Measurements from ENCODE around the gene GPC4.
A peak's percentile ranks its signal among the peaks of the same experiment; 100 is the strongest.

Gene GPC4

DNA sequence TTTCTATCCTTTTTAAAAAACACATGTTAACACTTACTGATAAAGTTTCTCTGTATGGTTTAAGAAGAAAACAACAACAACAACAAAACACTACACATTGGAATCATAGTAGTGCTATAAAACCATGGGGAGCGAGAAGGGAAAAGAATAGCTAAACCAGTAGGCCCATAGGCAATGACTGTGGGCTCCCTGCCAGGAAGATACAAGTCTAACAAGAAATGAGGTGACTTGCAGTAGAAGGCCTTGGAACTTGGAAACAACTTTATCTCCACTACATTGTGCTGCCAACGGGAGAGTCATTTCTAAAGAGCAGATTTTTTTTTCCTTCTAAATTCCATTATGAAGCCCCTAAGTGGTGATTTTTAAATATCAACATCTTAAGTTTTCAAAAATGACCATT is 78.0 kb downstream of the GPC4 start:
- Histone ChIP-seq H3K79me2 (ENCODE audit: insufficient read depth, low read length) (no peaks in the 10 kb centered on the region), H3K27me3 (ENCODE audit: low read length) (no peaks in the 10 kb centered on the region), H3K4me2 (ENCODE audit: low read depth, low read length, poor library complexity, severe bottlenecking) (no peak overlapping the region), H3K9me2 (replicated peaks; ENCODE audit: insufficient read depth, low read length) (no peaks in the 10 kb centered on the region), H3K27ac (ENCODE audit: low read depth, low read length) (no peak overlapping the region), H3K9me3 (ENCODE audit: insufficient read depth, low read length) (no peaks in the 10 kb centered on the region), H2AFZ (ENCODE audit: low read depth, low read length, severe bottlenecking) (no peak overlapping the region), H3F3A (ENCODE audit: insufficient read depth) (no peaks in the 10 kb centered on the region), H3K36me3 (ENCODE audit: low read length) (no peaks in the 10 kb centered on the region), H3K9ac (ENCODE audit: low read length) (no peak overlapping the region), H3K4me3 (ENCODE audit: insufficient read depth, low read length, poor library complexity, severe bottlenecking) (no peak overlapping the region), H4K20me1 (ENCODE audit: low read depth, low read length) (no peaks in the 10 kb centered on the region)
- no peak for TF ChIP-seq EZH2phosphoT487 (conservative IDR thresholded peaks at IDR 0.05; ENCODE audit: low read length)
- TF ChIP-seq CTCF (IDR thresholded peaks at IDR 0.05; ENCODE audit: insufficient read depth, low read length, poor library complexity, severe bottlenecking), result no peak

DNA sequence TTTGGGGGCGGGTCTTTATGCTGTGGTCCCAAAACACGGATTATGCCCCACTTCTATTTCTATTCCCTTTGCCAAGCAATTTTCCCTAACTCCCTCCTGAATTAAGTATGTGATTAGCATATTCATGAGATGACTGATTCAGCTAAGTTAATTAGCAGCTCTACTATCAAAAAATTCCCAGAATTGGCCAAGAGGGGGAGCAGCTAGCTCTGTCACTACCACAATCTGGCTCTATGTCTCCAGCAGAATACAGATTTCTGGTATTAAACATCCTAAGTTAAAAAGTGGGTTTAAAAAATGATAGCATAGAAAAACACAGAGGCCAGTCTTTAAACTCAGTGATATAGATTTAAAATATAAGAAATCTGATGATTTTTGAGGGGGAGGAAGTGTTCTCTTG is 80.3 kb downstream of the GPC4 start:
- Histone ChIP-seq H3K4me2 (ENCODE audit: low read depth, low read length, poor library complexity, severe bottlenecking) (no peak overlapping the region), H3K9me2 (replicated peaks; ENCODE audit: insufficient read depth, low read length) (no peaks in the 10 kb centered on the region), H2AFZ (ENCODE audit: low read depth, low read length, severe bottlenecking) (no peak overlapping the region), H3K9me3 (ENCODE audit: insufficient read depth, low read length) (no peaks in the 10 kb centered on the region), H3K27me3 (ENCODE audit: low read length) (no peaks in the 10 kb centered on the region), H3K27ac (ENCODE audit: low read depth, low read length) (no peak overlapping the region), H4K20me1 (ENCODE audit: low read depth, low read length) (no peaks in the 10 kb centered on the region), H3K9ac (ENCODE audit: low read length) (no peak overlapping the region), H3F3A (ENCODE audit: insufficient read depth) (no peaks in the 10 kb centered on the region), H3K4me3 (ENCODE audit: insufficient read depth, low read length, poor library complexity, severe bottlenecking) (no peak overlapping the region), H3K79me2 (ENCODE audit: insufficient read depth, low read length) (no peaks in the 10 kb centered on the region), H3K36me3 (ENCODE audit: low read length) (no peaks in the 10 kb centered on the region)
- TF ChIP-seq CTCF (IDR thresholded peaks at IDR 0.05; ENCODE audit: insufficient read depth, low read length, poor library complexity, severe bottlenecking) (peak; percentile 26), EZH2phosphoT487 (conservative IDR thresholded peaks at IDR 0.05; ENCODE audit: low read length) (no peak)

GRCh38 chrX:133333154-133333750 is 82.0 kb downstream of the GPC4 start:
- Histone ChIP-seq H4K20me1 (ENCODE audit: low read depth, low read length) (no peaks in the 10 kb centered on the region), H3K4me3 (ENCODE audit: insufficient read depth, low read length, poor library complexity, severe bottlenecking) (no peak overlapping the region), H3K36me3 (ENCODE audit: low read length) (no peaks in the 10 kb centered on the region), H3K4me2 (ENCODE audit: low read depth, low read length, poor library complexity, severe bottlenecking) (no peak overlapping the region), H3F3A (ENCODE audit: insufficient read depth) (no peaks in the 10 kb centered on the region), H3K9ac (ENCODE audit: low read length) (no peak overlapping the region), H3K27ac (ENCODE audit: low read depth, low read length) (no peak overlapping the region), H3K9me2 (replicated peaks; ENCODE audit: insufficient read depth, low read length) (no peaks in the 10 kb centered on the region), H3K27me3 (ENCODE audit: low read length) (no peaks in the 10 kb centered on the region), H2AFZ (ENCODE audit: low read depth, low read length, severe bottlenecking) (no peak overlapping the region), H3K79me2 (ENCODE audit: insufficient read depth, low read length) (no peaks in the 10 kb centered on the region), H3K9me3 (ENCODE audit: insufficient read depth, low read length) (no peaks in the 10 kb centered on the region)
- no peak for TF ChIP-seq CTCF (IDR thresholded peaks at IDR 0.05; ENCODE audit: insufficient read depth, low read length, poor library complexity, severe bottlenecking)

All from SU-DHL-6 (cell line).